ENCODE results near the gene SVBP.

The SVBP gene

GRCh38 chr1:42759114-42759513, 58.1 kb downstream of the SVBP start:
- DNase-seq, result no peak

DNA sequence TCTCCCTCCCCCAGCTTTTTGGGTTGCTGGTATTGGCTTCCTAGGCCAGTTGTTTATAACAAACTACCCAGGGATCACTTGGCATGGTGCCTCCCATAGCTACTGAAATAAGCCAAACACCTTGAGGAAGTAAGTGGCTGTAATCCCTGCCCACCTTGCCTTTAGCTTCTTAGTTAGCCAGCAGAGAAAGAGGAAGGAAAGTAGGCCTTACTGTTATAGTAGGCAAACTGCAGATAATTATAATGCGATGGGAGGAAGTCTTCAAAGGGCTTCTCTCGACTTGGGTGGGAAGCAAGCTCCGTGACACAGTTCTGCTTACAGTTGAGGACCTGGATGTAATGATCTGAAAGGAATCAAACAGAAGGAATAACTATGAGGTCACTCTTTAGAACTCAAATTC, 58.6 kb downstream of the SVBP start:
- no peak for DNase-seq

DNA sequence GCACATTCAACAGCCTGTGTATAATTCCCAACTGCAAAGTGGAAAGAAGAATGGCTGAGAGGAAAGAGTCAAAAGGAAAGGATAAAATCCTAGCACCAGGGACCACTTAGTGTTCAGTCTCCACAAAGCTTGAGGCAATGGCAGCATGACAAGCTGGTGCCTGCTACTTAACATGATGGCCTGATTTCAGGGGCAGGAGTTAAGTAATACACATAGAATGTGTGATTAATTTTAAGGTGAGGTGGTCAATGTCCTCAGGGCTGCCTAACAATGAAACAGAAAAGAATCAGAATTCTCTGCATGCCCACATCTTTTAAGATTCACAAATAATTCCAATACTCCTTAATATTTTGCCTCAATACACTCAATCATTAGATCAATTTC, 59.3 kb downstream of the SVBP start:
- DNase-seq, result no peak

All from NCI-H146 (cell line).